C4-2B (cell line): Measurements from ENCODE around the gene NDST4.

ENCODE experiments used
- ZFX ChIP-seq: fragments of 450-650 bp; IDR thresholded peaks from 2 replicates; pipeline ENCODE4 v1.6.1; 2017
- TF ChIP-seq, protein P1 (sequence below): fragments of 450-650 bp; conservative IDR thresholded peaks from 2 replicates; pipeline ENCODE4 v1.5.1; 2017; ENCODE audit warnings: mild to moderate bottlenecking

GRCh38 chr4:114785570-114785969, 327.9 kb downstream of the NDST4 start:
- TF ChIP-seq, protein P1, sequence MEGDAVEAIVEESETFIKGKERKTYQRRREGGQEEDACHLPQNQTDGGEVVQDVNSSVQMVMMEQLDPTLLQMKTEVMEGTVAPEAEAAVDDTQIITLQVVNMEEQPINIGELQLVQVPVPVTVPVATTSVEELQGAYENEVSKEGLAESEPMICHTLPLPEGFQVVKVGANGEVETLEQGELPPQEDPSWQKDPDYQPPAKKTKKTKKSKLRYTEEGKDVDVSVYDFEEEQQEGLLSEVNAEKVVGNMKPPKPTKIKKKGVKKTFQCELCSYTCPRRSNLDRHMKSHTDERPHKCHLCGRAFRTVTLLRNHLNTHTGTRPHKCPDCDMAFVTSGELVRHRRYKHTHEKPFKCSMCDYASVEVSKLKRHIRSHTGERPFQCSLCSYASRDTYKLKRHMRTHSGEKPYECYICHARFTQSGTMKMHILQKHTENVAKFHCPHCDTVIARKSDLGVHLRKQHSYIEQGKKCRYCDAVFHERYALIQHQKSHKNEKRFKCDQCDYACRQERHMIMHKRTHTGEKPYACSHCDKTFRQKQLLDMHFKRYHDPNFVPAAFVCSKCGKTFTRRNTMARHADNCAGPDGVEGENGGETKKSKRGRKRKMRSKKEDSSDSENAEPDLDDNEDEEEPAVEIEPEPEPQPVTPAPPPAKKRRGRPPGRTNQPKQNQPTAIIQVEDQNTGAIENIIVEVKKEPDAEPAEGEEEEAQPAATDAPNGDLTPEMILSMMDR = no peak
- TF ChIP-seq ZFX = no peak
